Cardiac muscle cell (in vitro differentiated cells and primary cell): ENCODE measurements around the gene PCNA. TPM values are rescaled to one million over a fixed set of nuclear protein-coding genes. Genes with fewer than 3 reads are reported as not detected.
"Not testable (repeated sequence)": the region's sequence is repeated elsewhere in the genome, so short reads cannot be mapped to it uniquely, and the experiment has no call there.

Experiments used
- DNase-seq, 2 donors: peaks; one replicate each; pipeline versions ENCODE4 v3.0.0 to v3.0.0-alpha.2; 2010 to 2017; ENCODE audit warnings: low read depth in 1 of 2, low spot score in 1 of 2
- H3K27ac ChIP-seq: fragments of 200-600 bp; sonication (generic); 2 replicates; pipeline ENCODE4 v1.5.1; 2016
- H3K27me3 ChIP-seq: fragments of 200-600 bp; sonication (generic); 2 replicates; pipeline ENCODE4 v1.6.0; 2016; ENCODE audit warnings: control low read depth
- H3K36me3 ChIP-seq: fragments of 200-600 bp; sonication (generic); 2 replicates; pipeline ENCODE4 v1.5.1; 2016; ENCODE audit warnings: control low read depth
- H3K4me1 ChIP-seq: fragments of 200-600 bp; sonication (generic); 2 replicates; pipeline ENCODE4 v1.8.1; 2017; ENCODE audit warnings: low read depth, mild to moderate bottlenecking, mixed run types
- H3K4me3 ChIP-seq: fragments of 200-600 bp; sonication (generic); 2 replicates; pipeline ENCODE4 v1.5.1; 2016; ENCODE audit warnings: mild to moderate bottlenecking
- H3K9me3 ChIP-seq: fragments of 200-600 bp; sonication (generic); 2 replicates; pipeline ENCODE4 v1.5.1; 2017; ENCODE audit warnings: low read depth, mild to moderate bottlenecking, control low read depth
- CTCF ChIP-seq: IDR thresholded peaks from 2 replicates; pipeline ENCODE4 v1.5.1; 2012; ENCODE audit warnings: low read depth, mild to moderate bottlenecking, low read length
- polyA plus RNA-seq: library from polyadenylated mRNA; unstranded; fragments of >200 nt; fragmentation: Nextera tagmentation; extraction: Ambion mirVana; gene quantifications from 2 replicates; pipeline ENCODE4 v1.2.1, GENCODE V29; 2016
- total RNA-seq: library from RNA; depleted of rRNA; stranded (reverse); fragments of >200 nt; gene quantifications from 2 replicates; pipeline ENCODE4 v1.2.3, GENCODE V29; 2016

PCNA gene
- total and polyA plus RNA-seq, 2 experiments from 2014 or later: 46.6 to 81.2 TPM

DNA sequence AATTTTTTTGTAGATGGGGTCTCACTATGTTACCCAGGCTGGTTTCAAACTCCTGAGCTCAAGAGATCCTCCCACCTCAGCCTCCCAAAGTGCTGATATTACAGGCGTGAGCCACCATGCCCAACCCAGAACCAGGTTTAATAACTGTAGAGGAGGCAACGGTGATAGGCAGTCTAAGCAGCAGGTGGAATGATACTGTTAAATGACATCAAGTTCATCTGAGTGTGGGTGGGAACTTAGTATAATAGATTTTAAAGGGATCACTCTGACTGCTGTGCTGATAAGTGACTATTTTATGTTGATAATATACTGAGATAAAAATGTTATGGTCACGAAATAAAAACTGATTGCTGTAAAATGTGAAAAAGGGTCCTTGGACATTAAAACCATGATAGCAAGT is 31.1 kb downstream of the PCNA start:
- no peaks in the 10 kb centered on the region for H3K27me3 ChIP-seq
- H3K9me3 ChIP-seq: no peaks in the 10 kb centered on the region
- H3K36me3 ChIP-seq: peaks cover 6% of the 10 kb centered on the region
- DNase-seq: no peak
- H3K27ac ChIP-seq: no peak overlapping the region
- H3K4me3 ChIP-seq: no peak overlapping the region
- H3K4me1 ChIP-seq: no peaks in the 10 kb centered on the region
- TF ChIP-seq CTCF: no peak

DNA sequence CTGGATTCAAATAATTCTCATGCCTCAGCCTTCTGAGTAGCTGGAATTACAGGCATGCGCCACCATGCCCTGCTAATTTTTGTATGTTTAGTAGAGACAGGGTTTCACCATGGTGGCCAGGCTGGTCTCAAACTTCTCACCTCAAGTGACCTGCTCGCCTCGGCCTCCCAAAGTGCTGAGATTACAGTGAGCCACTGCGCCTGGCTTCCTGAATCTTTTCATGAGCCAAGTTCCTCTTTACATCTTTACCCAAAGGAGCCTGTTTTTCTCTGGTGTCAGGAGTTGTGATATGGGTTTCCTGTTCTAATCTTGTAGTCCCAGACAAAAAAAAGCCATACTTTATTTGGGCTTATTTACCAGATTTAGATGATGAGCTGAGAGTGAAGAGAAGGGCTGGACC is 34.4 kb downstream of the PCNA start:
- Histone ChIP-seq H3K4me1 (no peaks in the 10 kb centered on the region), H3K27me3 (no peaks in the 10 kb centered on the region), H3K4me3 (no peak overlapping the region), H3K36me3 (no peaks in the 10 kb centered on the region), H3K27ac (no peak overlapping the region), H3K9me3 (no peaks in the 10 kb centered on the region)
- no peak for TF ChIP-seq CTCF
- peak in 1 of 2 donors; percentile 32 for DNase-seq

- Histone ChIP-seq H3K4me1 (no peaks in the 10 kb centered on the region), H3K4me3 (no peak overlapping the region), H3K27ac (no peak overlapping the region), H3K27me3 (no peaks in the 10 kb centered on the region), H3K36me3 (no peaks in the 10 kb centered on the region), H3K9me3 (no peaks in the 10 kb centered on the region)
- no peak for TF ChIP-seq CTCF
- DNase-seq: peak in 1 of 2 donors; percentile 82
These were observed 39.3 kb downstream of the PCNA start for GRCh38 chr20:5080384-5080877.

DNA sequence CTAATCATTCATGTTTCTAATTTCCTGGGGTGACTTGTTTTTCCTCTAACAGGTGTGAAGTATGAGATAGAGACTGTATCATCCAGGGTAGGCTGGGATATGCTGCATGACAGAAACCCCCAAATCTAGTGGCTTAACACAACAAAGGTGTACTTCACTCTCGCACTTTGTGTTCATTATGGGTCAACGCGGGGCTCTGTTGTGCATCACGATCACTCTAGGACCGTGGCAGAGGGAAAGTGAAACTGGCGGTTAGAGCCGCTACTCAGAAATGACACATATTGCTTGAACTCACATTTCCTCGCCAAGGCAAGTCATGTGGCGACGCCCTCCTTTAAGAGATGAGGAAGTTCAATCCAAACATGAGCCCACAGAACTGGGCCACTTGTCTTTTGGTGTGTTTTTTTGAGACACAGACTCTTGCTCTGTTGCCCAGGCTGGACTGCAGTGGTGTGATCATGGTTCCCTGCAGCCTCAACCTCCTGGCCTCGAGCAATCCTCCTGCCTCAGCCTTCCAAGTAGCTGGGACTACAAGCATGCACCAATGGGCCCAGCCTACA is 41.3 kb downstream of the PCNA start:
- Histone ChIP-seq H3K4me3 (no peak overlapping the region), H3K27me3 (no peaks in the 10 kb centered on the region), H3K9me3 (no peaks in the 10 kb centered on the region), H3K36me3 (no peaks in the 10 kb centered on the region), H3K27ac (no peak overlapping the region), H3K4me1 (no peaks in the 10 kb centered on the region)
- peak in 1 of 2 donors; percentile 48 for DNase-seq
- TF ChIP-seq CTCF: no peak

DNA sequence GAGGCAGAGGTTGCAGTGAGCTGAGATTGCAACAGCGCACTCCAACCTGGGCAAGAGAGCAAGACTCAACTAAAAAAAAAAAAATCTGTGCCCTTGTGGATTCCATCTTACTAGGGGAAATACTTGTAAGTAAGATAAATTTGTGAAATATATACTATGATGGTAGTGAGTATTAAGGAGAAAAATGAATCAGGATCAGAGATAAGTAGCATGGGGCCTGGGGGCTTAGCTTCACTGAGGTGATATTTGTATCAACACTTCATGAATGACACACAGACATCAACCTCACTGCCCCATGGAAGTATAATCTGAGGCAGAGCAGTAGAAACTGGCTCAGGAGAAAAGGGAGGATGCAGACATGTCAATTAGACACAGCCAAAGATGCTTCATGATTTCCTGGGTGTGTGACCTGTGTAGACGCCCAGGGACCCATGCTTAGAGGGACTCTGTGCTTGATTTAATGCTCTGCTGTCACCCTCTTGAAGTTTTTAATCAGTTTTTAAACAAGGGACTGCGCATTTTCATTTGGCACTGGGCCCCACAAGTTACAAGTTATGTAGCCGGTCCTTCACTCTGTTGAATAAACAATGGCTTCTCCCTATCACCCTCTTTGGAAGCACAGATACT is 41.9 kb downstream of the PCNA start:
- no peak for TF ChIP-seq CTCF
- DNase-seq: no peak
- no peak overlapping the region for H3K27ac ChIP-seq

GRCh38 chr20:5076913-5077312 is 42.8 kb downstream of the PCNA start:
- H3K27ac ChIP-seq, H3K27me3 ChIP-seq, H3K4me3 ChIP-seq, H3K9me3 ChIP-seq, H3K36me3 ChIP-seq, DNase-seq, H3K4me1 ChIP-seq: not testable (repeated sequence)

More for the DNA sequence above, 41.9 kb downstream of the PCNA start:
- Histone ChIP-seq H3K27me3 (no peaks in the 10 kb centered on the region), H3K36me3 (no peaks in the 10 kb centered on the region), H3K4me1 (no peaks in the 10 kb centered on the region), H3K9me3 (no peaks in the 10 kb centered on the region), H3K4me3 (no peak overlapping the region)
